Uterus (tissue), 4 donors: ENCODE data around the gene DCLK2. TPM values are rescaled to one million over a fixed set of nuclear protein-coding genes. Genes with fewer than 3 reads are reported as not detected.
"Not testable (repeated sequence)": the region's sequence is repeated elsewhere in the genome, so short reads cannot be mapped to it uniquely, and the experiment has no call there.

Experiments used
- DNase-seq, 2 donors: peaks; one replicate each; pipeline ENCODE4 v3.0.0-alpha.2; 2019 to 2020
- H3K27ac ChIP-seq, 2 donors: fragments of 200-600 bp; sonication (generic); 1 replicate in 1 of 2; 2 replicates in 1 of 2; pipeline ENCODE4 v1.5.1; 2016 to 2018
- H3K27me3 ChIP-seq, 2 donors: fragments of 200-600 bp; sonication (generic); one replicate each; pipeline ENCODE4 v1.5.1; 2018 to 2019; ENCODE audit warnings: control low read depth in 1 of 2
- H3K36me3 ChIP-seq, 2 donors: fragments of 200-600 bp; sonication (generic); one replicate each; pipeline ENCODE4 v1.5.1; 2019; ENCODE audit warnings: control low read depth in 1 of 2
- H3K4me1 ChIP-seq, 2 donors: fragments of 200-600 bp; sonication (generic); one replicate each; pipeline ENCODE4 v1.5.1; 2018 to 2019; ENCODE audit warnings: control low read depth in 1 of 2
- H3K4me3 ChIP-seq, 2 donors: fragments of 200-600 bp; sonication (generic); 1 replicate in 1 of 2; 2 replicates in 1 of 2; pipeline ENCODE4 v1.5.1; 2018 to 2019; ENCODE audit warnings: mild to moderate bottlenecking in 1 of 2
- H3K9me3 ChIP-seq, 2 donors: fragments of 200-600 bp; sonication (generic); one replicate each; pipeline ENCODE4 v1.5.1; 2019; ENCODE audit warnings: control low read depth in 1 of 2
- POLR2A ChIP-seq, 2 donors: fragments of 450-650 bp; IDR thresholded peaks; one replicate each; pipeline ENCODE4 v1.6.1; 2016; ENCODE audit warnings: antibody characterized with exemption in 2 of 2, mild to moderate bottlenecking in 1 of 2, moderate library complexity in 1 of 2
- intact Hi-C: fragments of 100-400 bp; cut with DNase I; formaldehyde crosslinking; loops from one replicate; pipeline ENCODE4 v1.15.1; 2023; ENCODE audit warnings: low total_unique reads
- total RNA-seq, 4 donors: library from RNA; depleted of rRNA in 3 of 4; stranded (reverse); fragments of >200 nt in 3 of 4; gene quantifications; one replicate each; pipeline versions ENCODE4 v1.1.0 to v1.2.4, GENCODE V29; 2014 to 2023
- TF ChIP-seq, protein P1 (sequence below), 4 experiments: fragments of 200-600 bp in 2 of 4; fragments of 450-650 bp in 2 of 4; sonication (generic) in 2 of 4; IDR thresholded peaks; one replicate each; pipeline ENCODE4 v1.5.1; 2016 to 2019; ENCODE audit warnings: antibody characterized with exemption in 4 of 4, mild to moderate bottlenecking in 2 of 4, moderate library complexity in 1 of 4
- donor health status: DM: yes; HTN: yes; CAD: no.

DCLK2 gene
- total RNA-seq, 4 donors from 2014 or later: 0.29 to 27.5 (median 10.1) TPM

- H3K27ac ChIP-seq: no peak overlapping the region
- no peak overlapping the region for H3K4me3 ChIP-seq
- H3K36me3 ChIP-seq: no peaks in the 10 kb centered on the region
- TF ChIP-seq POLR2A (IDR thresholded peaks at IDR 0.05): no peak
- TF ChIP-seq, protein P1, sequence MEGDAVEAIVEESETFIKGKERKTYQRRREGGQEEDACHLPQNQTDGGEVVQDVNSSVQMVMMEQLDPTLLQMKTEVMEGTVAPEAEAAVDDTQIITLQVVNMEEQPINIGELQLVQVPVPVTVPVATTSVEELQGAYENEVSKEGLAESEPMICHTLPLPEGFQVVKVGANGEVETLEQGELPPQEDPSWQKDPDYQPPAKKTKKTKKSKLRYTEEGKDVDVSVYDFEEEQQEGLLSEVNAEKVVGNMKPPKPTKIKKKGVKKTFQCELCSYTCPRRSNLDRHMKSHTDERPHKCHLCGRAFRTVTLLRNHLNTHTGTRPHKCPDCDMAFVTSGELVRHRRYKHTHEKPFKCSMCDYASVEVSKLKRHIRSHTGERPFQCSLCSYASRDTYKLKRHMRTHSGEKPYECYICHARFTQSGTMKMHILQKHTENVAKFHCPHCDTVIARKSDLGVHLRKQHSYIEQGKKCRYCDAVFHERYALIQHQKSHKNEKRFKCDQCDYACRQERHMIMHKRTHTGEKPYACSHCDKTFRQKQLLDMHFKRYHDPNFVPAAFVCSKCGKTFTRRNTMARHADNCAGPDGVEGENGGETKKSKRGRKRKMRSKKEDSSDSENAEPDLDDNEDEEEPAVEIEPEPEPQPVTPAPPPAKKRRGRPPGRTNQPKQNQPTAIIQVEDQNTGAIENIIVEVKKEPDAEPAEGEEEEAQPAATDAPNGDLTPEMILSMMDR (IDR thresholded peaks at IDR 0.05): no peak
- no peak for DNase-seq
- no peaks in the 10 kb centered on the region for H3K27me3 ChIP-seq
- H3K9me3 ChIP-seq: no peaks in the 10 kb centered on the region
- intact Hi-C loops: no loop called here
- H3K4me1 ChIP-seq: no peaks in the 10 kb centered on the region
These were observed 82.2 kb downstream of the DCLK2 start for GRCh38 chr4:150160473-150160872.

DNA sequence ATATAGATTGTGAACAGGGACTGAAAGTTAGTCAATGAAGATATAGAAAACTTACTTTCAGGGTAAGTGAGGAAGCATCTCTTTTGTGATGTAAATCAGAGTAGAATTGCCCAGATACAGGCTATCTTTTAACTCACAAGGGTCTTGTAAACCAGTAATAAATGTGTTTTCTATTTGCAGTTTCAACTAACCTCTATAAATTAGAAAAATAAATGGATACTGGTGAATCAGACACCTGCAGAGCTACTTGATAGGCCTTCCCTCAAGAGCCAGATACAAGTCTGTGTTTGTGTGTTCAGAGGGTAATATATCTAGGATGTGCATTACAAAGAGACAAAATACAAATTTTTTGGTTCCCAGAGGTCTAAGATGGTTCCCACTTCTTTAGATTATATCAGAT lies 82.9 kb downstream of the DCLK2 start:
- TF ChIP-seq, protein P1 (IDR thresholded peaks at IDR 0.05): no peak
- H3K36me3 ChIP-seq: no peaks in the 10 kb centered on the region
- H3K27ac ChIP-seq: no peak overlapping the region
- no peaks in the 10 kb centered on the region for H3K4me1 ChIP-seq
- DNase-seq: no peak
- H3K4me3 ChIP-seq: no peak overlapping the region
- intact Hi-C loops: no loop called here
- H3K9me3 ChIP-seq: no peaks in the 10 kb centered on the region
- H3K27me3 ChIP-seq: no peaks in the 10 kb centered on the region

GRCh38 chr4:150162020-150162419 lies 83.8 kb downstream of the DCLK2 start:
- H3K4me1 ChIP-seq, H3K36me3 ChIP-seq, intact Hi-C loops, DNase-seq, H3K27ac ChIP-seq, H3K27me3 ChIP-seq, H3K9me3 ChIP-seq, H3K4me3 ChIP-seq: not testable (repeated sequence)

GRCh38 chr4:150164055-150164454 lies 85.8 kb downstream of the DCLK2 start:
- Histone ChIP-seq H3K4me3 (no peak overlapping the region), H3K27me3 (no peaks in the 10 kb centered on the region), H3K27ac (no peak overlapping the region), H3K36me3 (no peaks in the 10 kb centered on the region), H3K9me3 (no peaks in the 10 kb centered on the region), H3K4me1 (no peaks in the 10 kb centered on the region)
- no peak for DNase-seq
- TF ChIP-seq, protein P1 (IDR thresholded peaks at IDR 0.05): no peak
- TF ChIP-seq POLR2A (IDR thresholded peaks at IDR 0.05): no peak
- intact Hi-C loops: no loop called here

DNA sequence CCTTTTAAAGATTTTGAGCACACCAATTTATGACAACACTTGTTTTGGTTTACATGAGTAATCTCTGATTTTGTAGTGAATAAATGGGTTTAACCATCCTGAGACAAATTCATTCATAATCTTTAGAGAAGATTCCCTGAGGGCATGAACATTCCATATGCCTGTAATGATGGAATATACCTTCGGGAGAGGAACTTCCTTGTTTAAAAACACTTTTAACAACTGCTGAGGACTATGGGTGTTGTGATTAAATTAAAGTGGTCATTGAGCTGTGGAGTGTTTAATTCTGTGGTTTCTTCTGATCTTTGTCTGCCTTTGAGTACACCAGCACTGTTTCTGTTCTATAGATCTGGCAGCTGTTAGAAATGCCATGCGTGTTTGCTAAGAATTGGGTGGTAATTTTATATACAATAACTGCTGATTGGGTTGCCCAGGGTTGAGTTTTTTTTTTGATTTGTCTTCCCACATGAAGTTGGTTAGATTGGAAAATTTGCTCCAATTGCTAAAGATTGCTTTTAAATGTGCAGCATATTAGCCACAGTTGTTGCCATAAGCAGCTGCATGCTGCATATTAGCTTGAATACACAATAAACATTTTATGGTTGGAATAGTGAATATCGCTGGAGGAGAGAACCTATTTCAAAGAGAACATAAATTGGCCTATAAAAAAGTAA lies 86.8 kb downstream of the DCLK2 start:
- no peaks in the 10 kb centered on the region for H3K36me3 ChIP-seq
- intact Hi-C loops: no loop called here
- H3K9me3 ChIP-seq: no peaks in the 10 kb centered on the region
- no peaks in the 10 kb centered on the region for H3K27me3 ChIP-seq
- no peak overlapping the region for H3K4me3 ChIP-seq
- no peak for TF ChIP-seq POLR2A (IDR thresholded peaks at IDR 0.05)
- TF ChIP-seq, protein P1 (IDR thresholded peaks at IDR 0.05): no peak
- no peaks in the 10 kb centered on the region for H3K4me1 ChIP-seq
- DNase-seq: no peak
- no peak overlapping the region for H3K27ac ChIP-seq

- Histone ChIP-seq H3K4me1 (no peaks in the 10 kb centered on the region), H3K27ac (no peak overlapping the region), H3K27me3 (no peaks in the 10 kb centered on the region), H3K36me3 (no peaks in the 10 kb centered on the region), H3K9me3 (no peaks in the 10 kb centered on the region), H3K4me3 (no peak overlapping the region)
- no peak for DNase-seq
- no peak for TF ChIP-seq POLR2A (IDR thresholded peaks at IDR 0.05)
- TF ChIP-seq, protein P1 (IDR thresholded peaks at IDR 0.05): no peak
- intact Hi-C loops: no loop called here
These were observed 88.8 kb downstream of the DCLK2 start for GRCh38 chr4:150167054-150167453.
